HG02852 (cell line): ENCODE results near the gene KCTD10.

Experiments used
- ATAC-seq: cut with Tn5 transposase; IDR thresholded peaks from one replicate; pipeline ENCODE4 v1.9.1; 2021; ENCODE audit warnings: mild to moderate bottlenecking, moderate library complexity; ENCODE audit not compliant: unreplicated experiment

KCTD10 gene

DNA sequence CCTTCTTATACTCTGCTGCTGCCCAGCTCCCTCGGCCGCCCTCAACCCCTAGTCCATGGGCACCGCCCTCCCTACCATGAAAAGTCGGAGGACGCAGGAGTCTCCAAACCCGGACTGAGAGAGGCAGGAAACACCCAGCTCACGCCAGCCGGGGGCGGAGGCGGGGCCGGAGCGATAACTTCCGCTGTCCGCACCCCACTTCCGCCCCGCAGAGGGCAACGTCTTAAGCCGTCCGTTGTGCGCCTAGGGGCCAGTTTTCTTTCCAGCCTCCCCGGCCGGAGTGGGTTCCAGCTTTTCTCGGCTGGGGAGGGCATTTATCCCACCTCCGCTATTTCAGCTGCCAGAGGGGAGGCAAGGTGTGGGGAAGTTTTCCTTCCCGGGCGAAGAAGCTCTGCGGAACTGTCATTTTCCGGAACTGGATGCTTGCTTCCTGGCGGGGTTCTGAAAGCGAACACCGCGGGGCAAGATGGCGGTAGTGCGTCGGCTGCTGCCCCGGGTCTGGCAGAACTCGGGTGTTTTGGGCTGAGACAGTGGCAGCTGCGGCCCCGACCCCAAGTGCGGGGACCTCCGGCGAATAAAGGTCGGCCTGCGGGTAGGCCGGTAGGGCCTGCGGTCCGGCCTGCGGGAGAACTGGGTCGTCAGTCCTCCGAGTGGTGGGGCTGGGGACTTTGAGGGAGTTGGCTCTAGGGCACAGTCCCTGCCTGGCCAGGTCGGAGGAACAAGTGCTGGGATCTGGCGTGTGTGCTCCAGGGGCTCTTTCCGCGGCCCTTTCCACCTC, at the start of gene KCTD10, which contains the start of gene UBE3B:
KCTD10 (minus strand) TSS at position 116 of the 778 bp plus-strand sequence; CDS start at position 78, 38 bp downstream.
UBE3B (plus strand) TSS at position 450 of the 778 bp plus-strand sequence. CDS start 5,918 bp downstream, outside the sequence.
- peak; percentile 90 for ATAC-seq

DNA sequence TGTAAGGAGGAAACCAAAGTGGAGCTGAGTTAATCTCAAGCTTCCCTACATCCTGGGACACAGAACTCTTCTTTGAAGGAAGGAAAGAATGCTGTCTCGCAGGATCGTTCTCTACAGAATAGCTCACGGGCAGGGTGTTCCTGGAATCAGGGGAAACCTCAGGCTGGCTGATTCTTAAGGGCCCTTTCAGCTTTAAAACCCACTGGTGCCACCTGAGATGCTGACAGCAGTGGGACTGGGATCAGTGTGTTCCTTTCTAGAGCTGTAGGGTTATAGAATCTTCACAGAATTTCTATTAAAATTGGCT, 48.1 kb upstream of the KCTD10 start:
- ATAC-seq = no peak

DNA sequence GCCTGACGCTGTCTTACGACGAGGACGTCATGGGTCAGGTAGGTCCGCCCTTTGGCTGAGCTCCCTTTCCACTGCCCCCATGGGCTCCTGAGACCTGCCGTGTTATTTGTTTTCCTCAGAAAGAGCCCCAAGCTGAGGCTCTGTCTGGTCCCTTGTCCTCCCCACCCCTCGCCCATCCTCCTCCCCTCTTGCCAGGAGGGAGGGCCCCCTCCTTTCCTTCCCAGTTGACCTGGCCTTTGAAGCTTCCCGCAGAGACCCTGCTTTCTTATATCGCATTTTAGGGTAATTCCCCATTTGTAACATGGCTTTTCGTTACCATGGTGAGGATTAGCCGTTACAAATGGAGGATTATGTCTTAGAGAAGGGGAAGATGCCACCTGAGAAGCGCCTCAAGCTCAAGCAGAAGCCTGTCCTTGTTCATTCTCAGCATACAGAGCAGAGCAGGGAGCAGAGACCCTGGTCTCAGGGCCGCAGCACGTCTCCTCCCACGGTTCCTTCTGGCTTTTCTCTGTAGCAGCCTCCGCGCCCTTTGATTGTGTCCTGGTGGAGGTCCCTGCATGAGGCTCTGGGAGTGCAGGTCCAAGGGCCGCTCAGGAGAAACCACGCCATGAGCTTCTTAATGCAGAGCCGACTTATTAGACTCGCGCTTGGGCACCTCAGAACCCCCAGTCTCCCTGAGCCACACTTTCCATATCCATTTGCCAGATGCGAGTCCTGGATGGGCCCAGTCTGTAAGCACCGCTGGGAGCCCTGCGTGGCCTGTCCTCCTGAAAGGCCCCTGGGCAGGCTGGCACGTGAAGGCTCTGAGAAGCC, 47.6 kb upstream of the KCTD10 start:
- no peak for ATAC-seq

- no peak for ATAC-seq
Observed at GRCh38 chr12:109523504-109523903, 46.4 kb upstream of the KCTD10 start.

DNA sequence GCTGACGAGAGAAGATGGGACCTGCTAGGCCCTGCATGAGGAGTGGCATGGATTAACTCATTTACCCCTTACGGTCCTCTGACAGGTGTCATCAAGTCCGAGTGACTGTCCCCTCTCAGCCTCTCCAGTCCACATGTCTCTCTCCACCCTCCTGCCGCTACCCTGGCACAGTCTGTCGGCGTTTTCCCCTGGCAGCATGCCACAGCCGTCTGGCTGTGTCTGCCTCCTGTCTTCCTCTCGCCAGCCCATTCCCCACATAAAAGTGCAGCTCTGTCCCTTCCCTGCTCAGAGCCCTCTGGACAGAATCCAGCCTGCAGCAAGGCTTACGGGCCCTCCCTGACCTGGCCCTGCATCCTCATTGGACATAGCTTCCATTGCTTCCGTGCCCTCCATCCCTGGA, 46.0 kb upstream of the KCTD10 start:
- ATAC-seq = no peak

- ATAC-seq = no peak
Observed at GRCh38 chr12:109521831-109522230, 44.7 kb upstream of the KCTD10 start.

DNA sequence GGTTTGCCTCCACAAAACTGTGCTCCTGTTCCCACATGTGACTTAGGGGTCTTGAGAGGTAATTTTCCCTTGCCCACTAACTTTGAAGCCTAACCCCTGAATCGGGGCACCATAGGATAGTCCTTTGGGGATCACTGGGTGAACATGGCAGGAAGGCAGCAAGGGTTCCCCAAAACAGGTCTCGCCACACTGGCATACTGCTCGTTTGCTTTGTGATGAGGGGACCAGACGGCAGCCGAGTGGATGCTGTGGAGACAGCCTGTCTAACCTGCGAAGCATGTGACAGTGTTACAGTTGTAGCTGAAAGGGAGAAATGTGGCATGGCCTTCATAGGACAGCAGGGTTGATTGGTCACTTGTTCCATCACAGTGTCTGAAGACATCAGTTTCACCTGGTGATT, 42.7 kb upstream of the KCTD10 start:
- no peak for ATAC-seq

DNA sequence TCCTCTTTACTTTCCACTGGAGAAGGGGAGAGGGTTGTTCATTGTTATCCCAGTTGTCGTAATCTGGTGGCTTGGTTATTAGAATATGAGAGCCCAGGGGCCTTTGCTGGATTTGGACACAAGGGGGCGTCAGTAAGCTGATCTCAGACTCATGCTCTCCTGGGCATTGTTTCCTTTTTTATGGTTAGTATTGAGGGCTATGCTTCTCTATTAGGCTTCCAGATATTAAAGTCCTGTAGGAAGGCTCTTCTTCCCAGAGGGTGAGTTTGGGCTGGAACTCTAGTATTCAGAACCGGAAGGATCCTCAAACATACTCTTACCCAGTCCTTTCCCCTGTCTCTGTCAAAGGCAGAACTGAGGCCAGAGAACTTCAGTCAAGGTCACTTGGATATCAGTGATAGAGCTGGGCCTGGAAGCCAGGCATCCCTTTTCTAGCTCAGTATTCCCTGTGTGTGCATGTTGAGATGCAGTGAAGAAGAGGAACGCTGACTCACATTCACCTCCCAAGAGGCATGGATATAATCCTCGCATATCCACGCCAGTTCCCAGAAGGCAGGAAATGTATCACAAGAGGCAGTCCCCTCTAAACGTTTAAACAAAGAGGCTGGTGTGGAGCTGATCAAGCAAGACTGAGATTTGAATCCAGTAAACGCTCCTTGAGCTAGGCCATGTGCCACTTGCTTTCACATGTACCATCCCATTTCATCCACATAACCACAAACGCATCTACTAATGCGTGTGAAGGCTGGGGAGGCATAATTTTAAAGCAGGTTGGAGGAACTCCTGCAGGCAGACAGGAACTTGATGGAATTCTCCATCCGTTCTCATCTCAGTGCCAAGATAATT, 41.9 kb upstream of the KCTD10 start:
- ATAC-seq = no peak

GRCh38 chr12:109517619-109518018, 40.5 kb upstream of the KCTD10 start:
- no peak for ATAC-seq

GRCh38 chr12:109513977-109514376, 36.9 kb upstream of the KCTD10 start:
- ATAC-seq = no peak

GRCh38 chr12:109513051-109513450, 36.0 kb upstream of the KCTD10 start:
- ATAC-seq = no peak

GRCh38 chr12:109512608-109513007, 35.5 kb upstream of the KCTD10 start:
- ATAC-seq = no peak

DNA sequence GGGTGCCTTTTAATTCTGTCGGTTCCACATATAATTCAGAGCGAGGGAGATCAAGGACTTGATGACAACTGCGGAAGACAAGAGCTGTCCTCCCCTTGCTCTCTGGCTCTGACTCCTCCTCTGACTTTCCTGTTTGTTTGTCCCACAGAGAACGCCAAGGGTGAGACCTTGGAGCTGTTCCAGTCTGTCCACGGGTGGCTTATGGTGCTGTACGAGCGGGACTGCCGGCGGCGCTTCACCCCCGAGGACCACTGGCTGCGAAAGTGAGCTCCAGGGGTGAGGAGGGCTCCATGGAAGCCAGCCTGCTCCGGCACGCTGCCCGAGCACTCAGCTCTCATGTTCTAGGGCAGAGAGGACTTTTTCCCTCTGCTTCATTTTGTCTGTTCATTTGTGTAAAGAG, 33.1 kb upstream of the KCTD10 start:
- ATAC-seq = no peak

GRCh38 chr12:109504068-109504467, 27.0 kb upstream of the KCTD10 start:
- no peak for ATAC-seq

DNA sequence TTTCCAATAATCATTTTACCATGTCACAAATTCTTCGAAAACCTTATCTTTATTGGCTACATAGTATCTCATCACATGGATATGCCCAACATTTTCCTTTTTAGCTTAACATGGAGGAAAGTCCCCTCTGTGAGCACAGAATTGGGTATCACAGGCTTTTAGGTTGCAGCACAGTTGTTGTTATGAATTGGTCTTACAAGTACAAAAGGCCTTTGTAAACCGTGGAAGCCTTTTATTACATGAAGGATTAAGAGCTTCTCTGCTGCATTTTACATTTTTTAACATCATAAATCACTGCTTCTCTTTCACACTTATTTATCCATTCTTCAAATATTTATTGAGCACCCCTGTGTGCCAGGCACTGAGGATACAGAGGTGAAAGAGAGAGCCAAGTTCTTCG, 26.5 kb upstream of the KCTD10 start:
- ATAC-seq = no peak

- ATAC-seq = no peak
Observed at GRCh38 chr12:109502332-109502731, 25.2 kb upstream of the KCTD10 start.

DNA sequence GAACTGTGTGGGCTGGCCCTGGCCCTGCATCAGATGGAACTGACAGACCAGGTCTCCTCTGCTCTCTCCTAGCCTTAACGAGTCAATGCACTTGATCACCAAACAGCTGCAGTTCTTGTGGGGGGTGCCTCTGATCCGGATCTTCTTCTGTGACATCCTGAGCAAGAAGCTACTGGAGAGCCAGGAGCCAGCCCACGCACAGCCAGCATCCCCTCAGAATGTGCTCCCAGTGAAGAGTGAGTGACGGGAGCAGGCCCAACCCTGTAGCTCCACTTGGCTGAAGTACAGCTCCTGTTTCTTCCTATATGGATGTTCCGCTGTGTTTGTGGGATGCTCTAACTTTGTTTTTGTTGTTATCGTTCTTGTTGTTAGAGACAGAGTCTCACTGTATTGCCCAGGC, 24.2 kb upstream of the KCTD10 start:
- no peak for ATAC-seq

DNA sequence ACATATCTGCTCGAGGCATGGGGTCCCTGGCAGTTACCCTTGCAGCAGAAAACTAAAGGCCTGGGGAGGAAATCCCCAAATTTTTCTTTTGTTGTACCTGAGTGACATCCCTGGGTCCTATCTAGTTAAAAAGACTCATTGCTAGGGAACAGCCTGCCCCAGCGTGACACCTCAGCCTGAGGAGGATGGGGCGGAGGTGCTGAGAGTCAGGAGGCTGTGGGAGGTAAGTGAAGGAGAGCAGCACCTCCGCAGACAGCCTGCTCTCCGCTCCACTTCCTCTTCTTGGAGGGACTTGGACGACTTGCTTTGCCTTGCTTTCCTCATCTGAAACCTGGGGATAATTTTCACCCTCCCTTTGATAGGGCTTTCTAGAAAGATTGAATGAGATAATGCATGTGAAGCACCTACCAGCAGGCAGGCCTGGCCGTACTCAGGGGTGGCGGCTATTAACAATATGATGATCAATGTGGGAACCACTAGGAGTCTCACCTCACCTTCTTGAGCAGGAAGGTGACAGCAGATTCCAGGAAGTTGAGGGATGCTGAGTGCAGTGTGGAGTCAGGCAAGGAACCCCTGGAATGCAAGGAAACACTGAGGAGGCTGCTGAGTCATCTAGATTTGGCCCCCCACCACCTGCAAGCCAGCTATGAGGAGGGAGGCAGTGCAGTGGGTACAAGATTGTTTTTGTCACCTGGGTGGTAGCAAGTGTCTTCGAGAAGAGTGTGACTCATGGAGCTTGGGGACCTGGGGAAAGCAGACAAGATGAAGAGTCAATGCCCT, 23.5 kb upstream of the KCTD10 start:
- ATAC-seq = no peak

DNA sequence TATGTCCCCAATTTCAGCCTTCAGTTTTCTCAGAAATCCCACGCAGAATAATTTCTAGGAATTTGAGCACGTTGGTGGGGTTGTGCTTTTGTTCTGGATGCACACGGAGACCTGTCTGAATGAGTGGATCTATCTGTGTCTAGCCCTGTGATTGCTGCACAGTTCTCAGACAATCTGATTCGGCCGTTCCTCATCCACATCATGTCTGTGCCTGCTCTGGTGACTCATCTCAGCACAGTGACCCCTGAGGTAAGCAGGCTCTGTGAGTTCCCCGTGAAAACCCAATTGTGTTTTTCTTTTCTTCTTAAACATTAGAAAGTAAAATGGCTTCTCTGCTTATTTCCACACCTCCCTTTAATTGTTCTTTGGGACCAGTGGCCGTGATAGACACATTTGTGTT, 20.6 kb upstream of the KCTD10 start:
- no peak for ATAC-seq

GRCh38 chr12:109496306-109496705, 19.2 kb upstream of the KCTD10 start:
- no peak for ATAC-seq

- no peak for ATAC-seq
Observed at GRCh38 chr12:109495012-109495411, 17.9 kb upstream of the KCTD10 start.
